ENCODE measurements around the gene LINGO4.

LINGO4 gene

GRCh38 chr1:151849126-151849525 is 43.9 kb upstream of the LINGO4 start:
- H3K4me3 ChIP-seq (ENCODE audit: control insufficient read depth, low read depth, low read length) = no peak overlapping the region
- TF ChIP-seq, protein P1, sequence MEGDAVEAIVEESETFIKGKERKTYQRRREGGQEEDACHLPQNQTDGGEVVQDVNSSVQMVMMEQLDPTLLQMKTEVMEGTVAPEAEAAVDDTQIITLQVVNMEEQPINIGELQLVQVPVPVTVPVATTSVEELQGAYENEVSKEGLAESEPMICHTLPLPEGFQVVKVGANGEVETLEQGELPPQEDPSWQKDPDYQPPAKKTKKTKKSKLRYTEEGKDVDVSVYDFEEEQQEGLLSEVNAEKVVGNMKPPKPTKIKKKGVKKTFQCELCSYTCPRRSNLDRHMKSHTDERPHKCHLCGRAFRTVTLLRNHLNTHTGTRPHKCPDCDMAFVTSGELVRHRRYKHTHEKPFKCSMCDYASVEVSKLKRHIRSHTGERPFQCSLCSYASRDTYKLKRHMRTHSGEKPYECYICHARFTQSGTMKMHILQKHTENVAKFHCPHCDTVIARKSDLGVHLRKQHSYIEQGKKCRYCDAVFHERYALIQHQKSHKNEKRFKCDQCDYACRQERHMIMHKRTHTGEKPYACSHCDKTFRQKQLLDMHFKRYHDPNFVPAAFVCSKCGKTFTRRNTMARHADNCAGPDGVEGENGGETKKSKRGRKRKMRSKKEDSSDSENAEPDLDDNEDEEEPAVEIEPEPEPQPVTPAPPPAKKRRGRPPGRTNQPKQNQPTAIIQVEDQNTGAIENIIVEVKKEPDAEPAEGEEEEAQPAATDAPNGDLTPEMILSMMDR (IDR thresholded peaks at IDR 0.05; ENCODE audit: control insufficient read depth, insufficient read depth, low read depth, low read length, missing control alignments) = no peak
- no peak for DNase-seq (ENCODE audit: low read depth)

GRCh38 chr1:151847867-151848596 is 42.8 kb upstream of the LINGO4 start:
- TF ChIP-seq, protein P1 (IDR thresholded peaks at IDR 0.05; ENCODE audit: control insufficient read depth, insufficient read depth, low read depth, low read length, missing control alignments) = no peak

DNA sequence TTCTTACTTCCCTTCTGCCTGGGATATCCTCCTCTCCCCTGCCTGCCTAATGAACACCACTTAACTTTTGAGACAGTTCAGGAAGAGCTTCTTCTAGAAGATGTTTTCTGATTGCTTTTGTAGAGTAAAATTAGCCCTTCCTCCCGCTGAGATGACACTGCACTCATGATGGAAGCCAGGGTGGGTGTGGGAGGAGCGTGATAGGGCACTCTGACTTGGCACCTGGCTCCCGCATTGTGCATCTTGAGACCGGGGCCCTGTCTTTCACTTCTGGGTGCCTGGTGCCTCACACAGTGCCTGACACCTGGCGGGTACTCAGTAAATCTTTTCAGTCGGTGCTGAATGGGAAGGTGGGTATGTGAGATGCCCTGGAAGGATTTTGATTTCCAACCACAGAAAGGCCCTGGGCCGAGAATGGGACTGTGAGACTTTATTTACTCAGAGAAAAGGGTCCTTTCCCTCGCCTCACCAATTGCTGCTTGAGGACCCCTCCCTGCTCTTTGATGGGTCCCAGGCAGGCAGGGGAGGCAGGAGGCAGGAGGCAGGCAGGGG is 41.5 kb upstream of the LINGO4 start:
- H3K4me3 ChIP-seq (ENCODE audit: control insufficient read depth, low read depth, low read length) = no peak overlapping the region
- no peak for DNase-seq (ENCODE audit: low read depth)
- TF ChIP-seq, protein P1 (IDR thresholded peaks at IDR 0.05; ENCODE audit: control insufficient read depth, insufficient read depth, low read depth, low read length, missing control alignments) = no peak

More at GRCh38 chr1:151847867-151848596, 42.8 kb upstream of the LINGO4 start:
- DNase-seq (ENCODE audit: low read depth) = no peak
- no peak overlapping the region for H3K4me3 ChIP-seq (ENCODE audit: control insufficient read depth, low read depth, low read length)

DNA sequence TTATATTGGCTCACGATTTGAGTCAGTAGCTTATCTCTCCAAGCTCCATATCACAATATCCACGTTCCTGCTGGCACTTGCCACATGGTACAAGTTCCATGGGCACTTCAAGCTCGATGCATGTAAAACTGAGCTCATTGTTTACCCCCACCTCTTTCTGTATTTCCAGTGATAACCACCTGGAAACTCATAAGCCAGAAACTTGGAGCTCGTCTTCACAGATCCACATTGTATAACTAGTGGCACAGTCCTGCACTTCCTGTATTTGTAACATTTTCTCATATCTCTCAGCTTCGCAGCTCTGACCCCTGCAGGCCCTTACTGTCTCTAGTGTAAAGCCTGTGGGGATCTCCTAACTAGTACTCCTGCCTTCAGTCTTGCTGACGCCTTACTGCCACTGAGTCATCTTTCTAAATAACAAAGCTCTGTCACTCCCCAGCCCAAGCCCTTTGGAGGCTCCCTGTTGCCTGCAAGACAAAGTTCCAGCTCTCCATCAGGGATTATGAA is 40.9 kb upstream of the LINGO4 start:
- no peak overlapping the region for H3K4me3 ChIP-seq (ENCODE audit: control insufficient read depth, low read depth, low read length)
- no peak for DNase-seq (ENCODE audit: low read depth)
- TF ChIP-seq, protein P1 (IDR thresholded peaks at IDR 0.05; ENCODE audit: control insufficient read depth, insufficient read depth, low read depth, low read length, missing control alignments) = no peak

DNA sequence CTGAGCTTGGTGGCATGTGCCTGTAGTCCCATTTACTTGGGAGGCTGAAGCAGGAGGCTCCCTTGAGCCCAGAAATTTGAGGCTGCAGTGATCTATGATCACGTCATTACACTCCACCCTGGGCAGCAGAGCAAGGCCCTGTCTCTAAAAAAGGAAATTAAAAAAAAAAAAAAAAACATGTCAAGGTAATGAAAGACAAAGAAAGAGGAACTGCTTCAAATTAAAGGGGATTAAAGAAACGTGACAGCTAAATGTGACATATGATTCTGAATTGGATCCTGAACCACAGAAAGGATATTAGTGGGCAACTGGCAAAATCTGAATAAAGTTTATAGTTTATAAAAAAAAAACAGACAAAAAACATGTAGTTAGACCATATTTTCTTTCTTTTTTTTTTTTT is 38.2 kb upstream of the LINGO4 start:
- DNase-seq (ENCODE audit: low read depth) = no peak
- TF ChIP-seq, protein P1 (IDR thresholded peaks at IDR 0.05; ENCODE audit: control insufficient read depth, insufficient read depth, low read depth, low read length, missing control alignments) = no peak
- no peak overlapping the region for H3K4me3 ChIP-seq (ENCODE audit: control insufficient read depth, low read depth, low read length)

GRCh38 chr1:151841141-151841540 is 35.9 kb upstream of the LINGO4 start:
- DNase-seq (ENCODE audit: low read depth) = no peak
- TF ChIP-seq, protein P1 (IDR thresholded peaks at IDR 0.05; ENCODE audit: control insufficient read depth, insufficient read depth, low read depth, low read length, missing control alignments) = no peak
- H3K4me3 ChIP-seq (ENCODE audit: control insufficient read depth, low read depth, low read length) = no peak overlapping the region

Measured in AG09309 (cell line).